ENCODE data around the gene RHBG.
A peak's percentile ranks its signal among the peaks of the same experiment; 100 is the strongest.

The RHBG gene

GRCh38 chr1:156425943-156426342, 56.9 kb downstream of the RHBG start:
- Histone ChIP-seq H3K18ac (ENCODE audit: low read length) (no peak overlapping the region), H3K4me3 (ENCODE audit: low read length) (no peak overlapping the region), H3K4ac (ENCODE audit: low read depth, low read length) (no peak overlapping the region), H3K23ac (ENCODE audit: low read length) (no peak overlapping the region), H3K27ac (ENCODE audit: low read depth, low read length) (no peak overlapping the region), H2BK120ac (ENCODE audit: low read depth, low read length) (no peak overlapping the region), H2BK15ac (replicated peaks; ENCODE audit: low read depth) (no peak overlapping the region), H4K5ac (ENCODE audit: low read length) (no peak overlapping the region), H2BK5ac (ENCODE audit: low read length) (no peak overlapping the region), H3K27me3 (ENCODE audit: insufficient read depth, low read length, poor library complexity) (no peaks in the 10 kb centered on the region), H3K4me1 (ENCODE audit: control insufficient read depth, low read depth, low read length) (peaks cover 37% of the 10 kb centered on the region), H4K8ac (ENCODE audit: low read depth, low read length) (no peak overlapping the region), H3K9ac (ENCODE audit: low read length) (no peak overlapping the region), H3K79me1 (ENCODE audit: low read length) (peaks cover 9% of the 10 kb centered on the region), H3K4me2 (ENCODE audit: low read length) (no peak overlapping the region), H2AK5ac (ENCODE audit: low read length) (no peak overlapping the region), H3K56ac (ENCODE audit: low read length) (peak overlapping the region; percentile 54), H3K79me2 (ENCODE audit: control insufficient read depth, insufficient read depth, low read length) (peaks cover 7% of the 10 kb centered on the region), H3K36me3 (ENCODE audit: control insufficient read depth, insufficient read depth, low read length) (no peaks in the 10 kb centered on the region)
- WGBS (ENCODE audit: extremely low coverage, insufficient coverage, low lambda C conversion rate) = no CpG with 5 or more reads among the region's 7 CpGs
- no peak for DNase-seq

DNA sequence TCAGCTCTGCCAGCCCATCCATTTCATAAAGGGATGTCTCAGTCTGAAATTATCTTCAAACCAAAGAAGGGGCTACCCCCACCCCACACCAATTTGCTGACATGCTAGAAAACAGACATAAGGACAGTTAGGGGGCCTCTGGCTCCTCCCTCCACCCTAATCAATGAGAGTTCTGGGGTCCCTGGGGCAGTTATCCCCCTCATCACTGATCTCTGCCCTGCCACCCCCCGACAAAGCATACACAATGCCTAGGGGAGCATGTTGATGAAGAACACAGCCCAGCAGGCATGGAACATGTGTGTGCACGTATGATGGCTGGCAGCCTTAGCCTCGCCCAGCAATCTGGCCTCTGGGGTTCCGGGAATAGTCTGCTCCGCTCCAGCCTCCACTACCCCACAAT, 58.9 kb downstream of the RHBG start:
- no peak overlapping the region for H2BK120ac ChIP-seq (ENCODE audit: low read depth, low read length)
- no peaks in the 10 kb centered on the region for H3K36me3 ChIP-seq (ENCODE audit: control insufficient read depth, insufficient read depth, low read length)
- H3K4me2 ChIP-seq (ENCODE audit: low read length) = peak overlapping the region; percentile 79
- no CpG with 5 or more reads among the region's 5 CpGs for WGBS (ENCODE audit: extremely low coverage, insufficient coverage, low lambda C conversion rate)
- no peak overlapping the region for H3K23ac ChIP-seq (ENCODE audit: low read length)
- no peak overlapping the region for H2BK5ac ChIP-seq (ENCODE audit: low read length)
- peaks cover 43% of the 10 kb centered on the region for H3K4me1 ChIP-seq (ENCODE audit: control insufficient read depth, low read depth, low read length)
- peak overlapping the region; percentile 88 for H3K56ac ChIP-seq (ENCODE audit: low read length)
- no peak for DNase-seq
- H3K18ac ChIP-seq (ENCODE audit: low read length) = peak overlapping the region; percentile 36
- no peak overlapping the region for H2BK15ac ChIP-seq (replicated peaks; ENCODE audit: low read depth)
- no peak overlapping the region for H4K5ac ChIP-seq (ENCODE audit: low read length)
- H2AK5ac ChIP-seq (ENCODE audit: low read length) = peak overlapping the region; percentile 23
- no peak overlapping the region for H3K4me3 ChIP-seq (ENCODE audit: low read length)
- H3K27me3 ChIP-seq (ENCODE audit: insufficient read depth, low read length, poor library complexity) = peaks cover 2% of the 10 kb centered on the region
- no peak overlapping the region for H4K8ac ChIP-seq (ENCODE audit: low read depth, low read length)
- H3K4ac ChIP-seq (ENCODE audit: low read depth, low read length) = no peak overlapping the region
- peaks cover 9% of the 10 kb centered on the region for H3K79me1 ChIP-seq (ENCODE audit: low read length)
- H3K9ac ChIP-seq (ENCODE audit: low read length) = peak overlapping the region; percentile 84
- no peak overlapping the region for H3K27ac ChIP-seq (ENCODE audit: low read depth, low read length)
- peaks cover 7% of the 10 kb centered on the region for H3K79me2 ChIP-seq (ENCODE audit: control insufficient read depth, insufficient read depth, low read length)

DNA sequence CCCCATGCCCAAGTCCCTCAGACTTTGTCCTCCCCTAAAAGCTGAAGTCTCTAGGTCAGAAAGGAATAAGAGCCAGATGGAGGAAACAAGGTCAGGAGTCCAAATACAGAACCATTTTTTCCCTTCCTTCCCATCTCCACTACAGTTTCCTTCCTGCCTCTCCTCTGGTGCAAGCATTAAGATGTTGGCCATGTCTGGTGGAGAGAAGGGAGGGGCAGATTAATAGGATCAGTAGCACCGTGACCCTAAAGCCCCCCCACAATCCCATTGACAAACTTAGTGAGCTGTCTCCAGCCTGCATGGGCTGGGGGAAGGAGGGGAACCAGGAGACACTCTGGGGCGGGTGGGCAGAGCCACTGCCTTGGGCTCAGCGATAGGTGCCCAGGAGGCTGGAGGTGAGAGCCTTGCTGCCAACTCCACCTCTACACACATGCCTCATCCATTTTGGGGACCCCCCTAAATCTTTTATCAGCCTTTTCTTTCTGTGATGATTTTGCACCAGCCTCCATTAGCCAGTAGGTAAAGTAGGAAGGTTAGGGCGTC, 59.8 kb downstream of the RHBG start:
- Histone ChIP-seq H3K56ac (ENCODE audit: low read length) (peak overlapping the region; percentile 88), H3K27me3 (ENCODE audit: insufficient read depth, low read length, poor library complexity) (peaks cover 9% of the 10 kb centered on the region), H3K23ac (ENCODE audit: low read length) (no peak overlapping the region), H3K18ac (ENCODE audit: low read length) (peak overlapping the region; percentile 81), H4K8ac (ENCODE audit: low read depth, low read length) (no peak overlapping the region), H4K5ac (ENCODE audit: low read length) (no peak overlapping the region), H3K79me1 (ENCODE audit: low read length) (peaks cover 9% of the 10 kb centered on the region), H3K4me3 (ENCODE audit: low read length) (peak overlapping the region; percentile 51), H2BK15ac (replicated peaks; ENCODE audit: low read depth) (no peak overlapping the region), H3K27ac (ENCODE audit: low read depth, low read length) (peak overlapping the region; percentile 84), H3K79me2 (ENCODE audit: control insufficient read depth, insufficient read depth, low read length) (peaks cover 7% of the 10 kb centered on the region), H3K9ac (ENCODE audit: low read length) (peak overlapping the region; percentile 84), H3K36me3 (ENCODE audit: control insufficient read depth, insufficient read depth, low read length) (no peaks in the 10 kb centered on the region), H3K4ac (ENCODE audit: low read depth, low read length) (peak overlapping the region; percentile 26), H2AK5ac (ENCODE audit: low read length) (peak overlapping the region; percentile 65), H2BK5ac (ENCODE audit: low read length) (peak overlapping the region; percentile 74), H3K4me1 (ENCODE audit: control insufficient read depth, low read depth, low read length) (peaks cover 38% of the 10 kb centered on the region), H3K4me2 (ENCODE audit: low read length) (peak overlapping the region; percentile 79), H2BK120ac (ENCODE audit: low read depth, low read length) (peak overlapping the region; percentile 15)
- WGBS (ENCODE audit: extremely low coverage, insufficient coverage, low lambda C conversion rate) = no CpG with 5 or more reads among the region's 4 CpGs
- no peak for DNase-seq

GRCh38 chr1:156429313-156430060, 60.5 kb downstream of the RHBG start:
- Histone ChIP-seq H3K9ac (ENCODE audit: low read length) (peak overlapping the region; percentile 84), H3K27me3 (ENCODE audit: insufficient read depth, low read length, poor library complexity) (peaks cover 16% of the 10 kb centered on the region), H2BK15ac (replicated peaks; ENCODE audit: low read depth) (peak overlapping the region; percentile 5), H3K79me1 (ENCODE audit: low read length) (peaks cover 9% of the 10 kb centered on the region), H3K79me2 (ENCODE audit: control insufficient read depth, insufficient read depth, low read length) (peaks cover 7% of the 10 kb centered on the region), H3K4me2 (ENCODE audit: low read length) (peak overlapping the region; percentile 79), H2BK120ac (ENCODE audit: low read depth, low read length) (peak overlapping the region; percentile 83), H3K27ac (ENCODE audit: low read depth, low read length) (peak overlapping the region; percentile 84), H3K4me3 (ENCODE audit: low read length) (peak overlapping the region; percentile 51), H3K36me3 (ENCODE audit: control insufficient read depth, insufficient read depth, low read length) (no peaks in the 10 kb centered on the region), H3K56ac (ENCODE audit: low read length) (peak overlapping the region; percentile 88), H3K18ac (ENCODE audit: low read length) (peak overlapping the region; percentile 81), H2AK5ac (ENCODE audit: low read length) (peak overlapping the region; percentile 65), H3K4ac (ENCODE audit: low read depth, low read length) (peak overlapping the region; percentile 89), H3K4me1 (ENCODE audit: control insufficient read depth, low read depth, low read length) (peaks cover 35% of the 10 kb centered on the region), H2BK5ac (ENCODE audit: low read length) (peak overlapping the region; percentile 74), H3K23ac (ENCODE audit: low read length) (peak overlapping the region; percentile 3), H4K8ac (ENCODE audit: low read depth, low read length) (no peak overlapping the region), H4K5ac (ENCODE audit: low read length) (no peak overlapping the region)
- DNase-seq = peak; percentile 95
- no CpG with 5 or more reads among the region's 13 CpGs for WGBS (ENCODE audit: extremely low coverage, insufficient coverage, low lambda C conversion rate)

GRCh38 chr1:156430303-156430702, 61.3 kb downstream of the RHBG start:
- peak overlapping the region; percentile 31 for H2AK5ac ChIP-seq (ENCODE audit: low read length)
- H2BK15ac ChIP-seq (replicated peaks; ENCODE audit: low read depth) = no peak overlapping the region
- peak overlapping the region; percentile 39 for H3K4me2 ChIP-seq (ENCODE audit: low read length)
- H4K5ac ChIP-seq (ENCODE audit: low read length) = no peak overlapping the region
- WGBS (ENCODE audit: extremely low coverage, insufficient coverage, low lambda C conversion rate) = no CpG with 5 or more reads among the region's 7 CpGs
- H3K27me3 ChIP-seq (ENCODE audit: insufficient read depth, low read length, poor library complexity) = peaks cover 24% of the 10 kb centered on the region
- peak overlapping the region; percentile 91 for H3K18ac ChIP-seq (ENCODE audit: low read length)
- H3K36me3 ChIP-seq (ENCODE audit: control insufficient read depth, insufficient read depth, low read length) = no peaks in the 10 kb centered on the region
- peak overlapping the region; percentile 89 for H3K4ac ChIP-seq (ENCODE audit: low read depth, low read length)
- H4K8ac ChIP-seq (ENCODE audit: low read depth, low read length) = no peak overlapping the region
- peak overlapping the region; percentile 97 for H2BK5ac ChIP-seq (ENCODE audit: low read length)
- peak; percentile 95 for DNase-seq
- H3K4me3 ChIP-seq (ENCODE audit: low read length) = no peak overlapping the region
- peak overlapping the region; percentile 53 for H3K9ac ChIP-seq (ENCODE audit: low read length)
- H3K56ac ChIP-seq (ENCODE audit: low read length) = peak overlapping the region; percentile 86
- peak overlapping the region; percentile 84 for H3K27ac ChIP-seq (ENCODE audit: low read depth, low read length)
- peaks cover 35% of the 10 kb centered on the region for H3K4me1 ChIP-seq (ENCODE audit: control insufficient read depth, low read depth, low read length)
- no peak overlapping the region for H3K23ac ChIP-seq (ENCODE audit: low read length)
- peaks cover 9% of the 10 kb centered on the region for H3K79me1 ChIP-seq (ENCODE audit: low read length)
- H3K79me2 ChIP-seq (ENCODE audit: control insufficient read depth, insufficient read depth, low read length) = peaks cover 7% of the 10 kb centered on the region
- H2BK120ac ChIP-seq (ENCODE audit: low read depth, low read length) = peak overlapping the region; percentile 89
